Nephron (organoid): ENCODE results near the gene ZNF784.

ENCODE experiments used
- H3K27ac Mint-ChIP-seq, 3 experiments: 2 replicates each; pipeline ENCODE4 v1.8.0; 2020; ENCODE audit warnings: mixed read lengths in 3 of 3, mild to moderate bottlenecking in 2 of 3, moderate library complexity in 1 of 3
- H3K27me3 Mint-ChIP-seq: 2 replicates; pipeline ENCODE4 v1.8.0; 2021; ENCODE audit warnings: low read depth, mild to moderate bottlenecking, moderate library complexity, mixed read lengths
- H3K36me3 Mint-ChIP-seq: 2 replicates; pipeline ENCODE4 v1.8.0; 2020; ENCODE audit warnings: low read depth, mixed read lengths
- H3K4me1 Mint-ChIP-seq: 2 replicates; pipeline ENCODE4 v1.8.0; 2020; ENCODE audit warnings: mixed read lengths
- H3K4me3 Mint-ChIP-seq, 3 experiments: 2 replicates each; pipeline ENCODE4 v1.8.0; 2020; ENCODE audit warnings: mild to moderate bottlenecking in 3 of 3, mixed read lengths in 3 of 3, moderate library complexity in 2 of 3
- H3K9me3 Mint-ChIP-seq: 2 replicates; pipeline ENCODE4 v1.8.0; 2020; ENCODE audit warnings: mixed read lengths
- CTCF ChIP-seq, 3 experiments: fragments of 200-600 bp; sonication (generic); IDR thresholded peaks; one replicate each; pipeline ENCODE4 v1.5.0; 2021; ENCODE audit warnings: antibody characterized with exemption in 3 of 3; ENCODE audit not compliant: unreplicated experiment in 3 of 3

The ZNF784 gene

GRCh38 chr19:55603115-55603514, 21.3 kb downstream of the ZNF784 start:
- Mint-ChIP-seq H3K27me3 (no peaks in the 10 kb centered on the region), H3K36me3 (peaks cover 19% of the 10 kb centered on the region), H3K4me3 (peak overlapping the region; percentile 64 to 75 (median 72)), H3K4me1 (peaks cover 28% of the 10 kb centered on the region), H3K27ac (peak overlapping the region; percentile 85 to 96 (median 86)), H3K9me3 (no peaks in the 10 kb centered on the region)
- no peak for TF ChIP-seq CTCF (IDR thresholded peaks at IDR 0.05; ENCODE audit: unreplicated experiment in 3 of 3)

- no peak for TF ChIP-seq CTCF (IDR thresholded peaks at IDR 0.05; ENCODE audit: unreplicated experiment in 3 of 3)
- Mint-ChIP-seq H3K27ac (peak overlapping the region; percentile 87 to 94 (median 91)), H3K27me3 (no peaks in the 10 kb centered on the region), H3K4me3 (peak overlapping the region in 2 of 3 experiments; percentile 79 to 87), H3K4me1 (peaks cover 23% of the 10 kb centered on the region), H3K36me3 (peaks cover 18% of the 10 kb centered on the region), H3K9me3 (no peaks in the 10 kb centered on the region)
Measured at GRCh38 chr19:55602104-55603001, 22.0 kb downstream of the ZNF784 start.

GRCh38 chr19:55601084-55601483, 23.3 kb downstream of the ZNF784 start:
- no peak for TF ChIP-seq CTCF (IDR thresholded peaks at IDR 0.05; ENCODE audit: unreplicated experiment in 3 of 3)
- H3K4me3 Mint-ChIP-seq, result peak overlapping the region; percentile 79 to 90 (median 87)
- H3K27me3 Mint-ChIP-seq, result no peaks in the 10 kb centered on the region
- peak overlapping the region; percentile 87 to 94 (median 91) for H3K27ac Mint-ChIP-seq
- H3K36me3 Mint-ChIP-seq, result peaks cover 24% of the 10 kb centered on the region
- peaks cover 12% of the 10 kb centered on the region for H3K4me1 Mint-ChIP-seq
- H3K9me3 Mint-ChIP-seq, result no peaks in the 10 kb centered on the region

GRCh38 chr19:55600662-55601028, 23.7 kb downstream of the ZNF784 start:
- H3K27ac Mint-ChIP-seq, result peak overlapping the region; percentile 87 to 94 (median 91)
- no peak for TF ChIP-seq CTCF (IDR thresholded peaks at IDR 0.05; ENCODE audit: unreplicated experiment in 3 of 3)

GRCh38 chr19:55599842-55600661, 24.3 kb downstream of the ZNF784 start, which contains the start of gene ZNF524:
Gene ZNF524 (plus strand): TSS chr19:55600288. CDS start chr19:55602113, 1,825 bp downstream.
- peak within 1 kb of the TSS; percentile 91 to 99 (median 97) for H3K4me3 Mint-ChIP-seq
- H3K36me3 Mint-ChIP-seq, result peaks cover 34% of the 10 kb centered on the region
- H3K4me1 Mint-ChIP-seq, result peaks cover 17% of the 10 kb centered on the region
- H3K27ac Mint-ChIP-seq, result peak within 1 kb of the TSS; percentile 100
- no peak for TF ChIP-seq CTCF (IDR thresholded peaks at IDR 0.05; ENCODE audit: unreplicated experiment in 3 of 3)
- no peaks in the 10 kb centered on the region for H3K27me3 Mint-ChIP-seq
- no peaks in the 10 kb centered on the region for H3K9me3 Mint-ChIP-seq

More at GRCh38 chr19:55600662-55601028, 23.7 kb downstream of the ZNF784 start:
- Mint-ChIP-seq H3K27me3 (no peaks in the 10 kb centered on the region), H3K4me3 (peak overlapping the region; percentile 79 to 90 (median 87)), H3K4me1 (peaks cover 14% of the 10 kb centered on the region), H3K36me3 (peaks cover 28% of the 10 kb centered on the region), H3K9me3 (no peaks in the 10 kb centered on the region)
